GM18517 (cell line): Measurements from ENCODE around the gene PTPRS.

Experiments
- ATAC-seq: cut with Tn5 transposase; IDR thresholded peaks from one replicate; pipeline ENCODE4 v1.9.1; 2021; ENCODE audit warnings: mild to moderate bottlenecking, moderate library complexity; ENCODE audit not compliant: unreplicated experiment

The PTPRS gene

DNA sequence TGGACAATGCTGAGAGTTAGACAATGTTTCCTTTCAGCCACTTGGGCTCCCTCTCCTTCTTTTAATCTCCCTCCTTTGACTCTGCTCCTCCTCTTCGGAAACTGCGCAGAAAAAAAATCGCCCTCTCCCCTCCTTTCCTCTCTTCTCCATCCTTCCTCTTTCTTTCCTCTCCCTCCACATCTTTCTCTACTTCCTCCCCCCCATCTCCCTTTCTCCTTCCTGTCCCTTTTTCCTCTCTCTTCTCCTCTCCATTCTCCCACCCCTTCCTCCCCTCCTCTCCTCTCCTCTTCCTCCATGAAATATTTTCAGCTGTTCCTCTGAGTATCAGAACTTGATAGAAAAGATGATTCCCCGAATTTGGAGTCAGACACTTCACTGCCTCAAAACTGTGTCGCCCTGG lies 15.1 kb upstream of the PTPRS start:
- ATAC-seq: no peak

DNA sequence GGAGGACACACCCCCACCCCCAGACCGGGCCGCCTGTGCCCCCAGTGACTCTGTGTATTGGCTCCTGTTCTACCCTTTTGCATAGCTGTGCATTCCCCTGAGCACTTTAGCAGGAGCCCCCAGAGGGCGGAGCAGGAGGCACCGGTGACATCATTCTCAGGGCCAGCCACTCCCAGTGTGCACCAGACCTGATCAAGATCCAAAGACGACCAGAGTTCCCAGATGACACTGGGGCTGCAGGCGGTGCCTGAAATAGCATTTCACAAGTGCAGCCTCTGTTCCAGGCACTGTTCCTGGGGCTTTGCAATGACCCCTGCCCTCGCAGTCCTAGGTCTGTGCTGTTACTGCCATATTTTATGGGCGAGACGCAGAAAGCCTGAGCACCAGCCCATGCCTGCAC lies 14.5 kb upstream of the PTPRS start:
- ATAC-seq: no peak

DNA sequence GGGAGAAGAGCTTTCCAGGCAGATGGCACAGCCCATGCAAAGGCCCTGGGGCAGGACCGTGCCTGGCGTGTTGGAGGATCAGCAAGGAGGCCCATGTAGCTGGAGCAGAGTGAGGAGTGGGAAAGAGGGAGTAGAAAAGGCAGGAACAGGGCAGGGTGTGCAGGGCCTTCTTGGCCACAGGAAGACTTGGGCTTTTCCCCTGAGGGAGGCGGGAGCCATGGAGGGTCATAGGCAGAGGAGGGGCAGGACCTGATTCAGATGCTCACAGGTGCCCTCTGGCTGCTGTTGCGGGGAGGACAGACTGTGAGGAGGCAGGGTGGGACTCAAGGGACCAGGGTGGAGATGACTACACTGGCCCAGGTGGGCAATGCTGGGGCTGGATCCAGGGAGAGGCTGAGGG lies 13.8 kb upstream of the PTPRS start:
- ATAC-seq: no peak

DNA sequence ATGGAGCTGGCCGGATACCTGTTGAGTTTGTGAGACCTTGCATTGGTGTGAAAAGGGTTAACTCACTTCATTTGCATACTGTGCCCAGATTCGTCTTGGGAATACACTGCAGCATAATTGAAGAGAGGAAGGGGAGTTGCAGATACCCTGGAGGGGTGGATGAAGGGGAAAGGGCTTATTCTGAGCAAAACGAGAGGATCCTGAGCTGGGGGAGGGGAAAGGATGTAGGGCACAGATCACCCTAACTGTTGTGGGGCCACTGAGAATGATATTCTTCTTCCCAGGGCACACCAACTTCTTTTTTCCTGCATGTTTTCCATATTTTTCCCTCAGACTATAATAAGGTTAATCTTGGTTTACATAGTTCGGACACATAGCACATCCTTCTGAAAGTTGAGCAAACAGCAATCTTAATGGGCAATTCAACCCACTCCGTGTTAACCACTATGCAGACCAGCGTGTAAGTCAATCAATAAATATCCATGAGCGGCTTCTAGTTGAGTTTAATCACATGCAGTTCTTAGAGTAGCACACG lies 11.7 kb upstream of the PTPRS start:
- ATAC-seq: no peak

DNA sequence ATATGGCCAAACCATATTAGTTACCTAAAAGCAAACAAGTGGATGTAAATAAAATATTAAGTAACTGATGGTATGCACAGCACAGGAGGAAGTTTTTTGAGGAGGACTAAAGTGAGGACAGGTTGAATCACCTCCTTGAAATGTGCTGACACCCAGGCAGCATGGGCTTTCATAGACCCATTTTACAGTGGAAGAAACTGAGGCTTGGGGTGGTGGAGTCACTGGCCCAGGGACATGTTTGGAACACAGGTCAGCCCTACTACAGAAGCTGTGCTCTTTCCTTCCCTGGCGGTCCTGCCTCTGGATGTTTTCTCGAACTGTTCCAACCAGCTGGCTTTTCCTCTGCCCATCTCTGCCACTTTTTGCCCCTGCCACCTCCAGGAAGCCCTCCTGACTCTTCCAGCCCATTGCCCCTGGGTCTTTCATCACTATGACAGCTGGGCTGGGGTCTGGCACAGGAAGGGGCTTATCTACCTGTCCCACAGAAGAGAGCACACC lies 11.2 kb upstream of the PTPRS start:
- no peak for ATAC-seq

DNA sequence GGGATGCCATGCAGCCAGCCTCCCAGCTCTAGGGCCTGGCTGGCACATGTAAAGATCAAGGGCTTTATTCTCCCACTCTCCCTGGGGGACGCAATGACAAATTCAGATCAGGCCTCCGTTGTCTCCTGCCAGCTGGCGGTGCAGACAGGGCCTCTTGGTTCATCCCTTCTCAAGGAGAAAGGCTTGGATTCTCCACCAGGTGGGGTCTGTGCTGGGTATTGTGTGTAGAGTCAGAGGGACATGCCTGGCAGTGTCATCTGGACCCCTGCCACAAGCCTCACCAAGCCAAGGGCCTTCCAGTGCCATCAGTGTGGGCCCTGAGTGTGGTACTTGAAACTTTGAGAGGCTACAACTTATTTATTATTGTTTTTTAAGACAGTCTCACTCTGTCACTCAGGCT lies 8.4 kb upstream of the PTPRS start:
- ATAC-seq: no peak

DNA sequence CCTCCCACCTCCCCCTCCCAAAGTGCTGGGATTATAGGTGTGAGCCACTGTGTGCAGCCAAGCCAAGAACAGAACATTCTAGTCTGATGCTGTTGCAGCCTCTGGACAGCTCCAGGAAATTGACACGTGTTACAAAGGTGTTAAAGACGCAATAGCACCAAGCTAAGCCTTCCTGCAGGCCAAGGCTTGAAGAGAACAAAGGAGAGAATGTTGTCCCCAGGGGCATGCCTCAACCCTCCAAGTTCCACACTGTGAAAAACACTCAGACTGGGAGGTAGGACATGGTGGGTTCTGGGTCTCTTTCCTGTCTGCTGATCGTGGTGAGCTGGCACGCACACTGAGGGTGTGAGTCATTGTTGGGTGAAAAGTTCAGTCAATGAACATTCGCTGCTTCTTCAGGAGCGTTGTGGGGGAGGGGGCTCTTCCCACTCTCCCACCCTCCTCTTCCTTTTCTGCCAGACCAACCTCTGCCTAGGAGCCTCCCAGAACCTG lies 5.3 kb upstream of the PTPRS start:
- ATAC-seq: no peak

DNA sequence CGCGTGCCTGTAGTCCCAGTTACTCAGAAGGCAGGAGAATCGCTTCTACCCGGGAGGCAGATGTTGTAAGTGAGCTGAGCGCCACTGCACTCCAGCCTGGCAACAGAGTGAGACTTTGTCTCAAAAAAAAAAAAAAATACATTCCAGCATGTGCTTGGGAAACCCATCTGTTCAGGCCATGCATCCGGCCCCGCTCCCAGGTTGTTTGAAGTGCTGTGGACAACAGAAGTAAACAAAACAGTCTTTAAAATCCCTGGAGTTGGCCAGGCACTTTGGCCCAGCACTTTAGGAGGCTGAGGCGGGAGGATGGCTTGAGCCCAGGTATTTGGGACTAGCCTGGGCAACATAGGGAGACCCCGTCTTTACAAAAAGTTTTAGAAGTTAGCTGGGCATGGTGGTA lies 3.2 kb upstream of the PTPRS start:
- ATAC-seq: no peak

DNA sequence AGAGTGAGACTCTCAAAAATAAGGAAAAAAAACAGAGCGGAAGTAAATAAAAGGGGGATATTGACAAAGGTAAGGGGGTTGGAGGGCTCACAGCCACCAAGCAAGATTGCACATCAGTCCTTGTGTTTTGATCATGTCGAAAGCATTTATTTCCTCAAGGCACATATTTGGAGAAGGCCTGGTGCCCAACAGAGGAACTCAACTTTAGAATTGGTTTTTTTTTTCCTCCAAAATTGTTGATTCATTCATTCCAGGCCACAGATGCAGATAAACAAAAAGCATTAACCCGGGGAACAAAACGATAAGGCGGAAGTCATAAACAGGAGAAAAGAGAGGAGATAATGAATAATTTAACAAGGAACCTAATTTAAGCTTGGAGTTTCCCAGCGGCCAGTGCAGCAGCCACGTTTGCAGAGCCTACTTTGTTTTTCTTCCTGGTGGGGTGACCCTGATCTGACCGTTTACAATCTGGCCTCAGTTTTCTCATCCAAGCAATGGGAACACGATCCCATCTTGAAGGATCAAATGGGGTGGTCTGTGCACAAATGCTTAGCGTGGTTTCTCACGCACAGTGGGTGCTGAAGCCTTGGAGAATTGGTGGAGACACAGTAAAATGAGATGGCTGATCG lies 2.1 kb upstream of the PTPRS start:
- no peak for ATAC-seq

DNA sequence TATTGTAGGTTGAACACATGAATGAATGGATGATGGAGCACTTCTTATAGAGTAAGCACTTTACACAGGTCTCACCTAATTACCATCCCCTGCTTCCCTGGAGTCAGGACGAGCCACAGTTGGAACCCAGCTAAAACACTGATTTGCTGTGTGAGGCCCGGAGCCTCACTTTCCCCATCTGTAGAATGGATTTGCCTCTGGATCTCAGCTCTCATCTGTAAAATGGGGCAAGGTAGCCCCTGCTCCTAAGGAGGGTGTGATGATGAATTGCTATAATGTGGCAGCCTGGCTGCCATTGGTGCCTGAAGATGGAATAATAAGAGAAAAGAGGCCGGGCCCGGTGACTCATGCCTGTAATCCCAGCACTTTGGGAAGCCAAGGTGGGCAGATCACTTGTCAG lies 1.4 kb upstream of the PTPRS start:
- ATAC-seq: no peak

DNA sequence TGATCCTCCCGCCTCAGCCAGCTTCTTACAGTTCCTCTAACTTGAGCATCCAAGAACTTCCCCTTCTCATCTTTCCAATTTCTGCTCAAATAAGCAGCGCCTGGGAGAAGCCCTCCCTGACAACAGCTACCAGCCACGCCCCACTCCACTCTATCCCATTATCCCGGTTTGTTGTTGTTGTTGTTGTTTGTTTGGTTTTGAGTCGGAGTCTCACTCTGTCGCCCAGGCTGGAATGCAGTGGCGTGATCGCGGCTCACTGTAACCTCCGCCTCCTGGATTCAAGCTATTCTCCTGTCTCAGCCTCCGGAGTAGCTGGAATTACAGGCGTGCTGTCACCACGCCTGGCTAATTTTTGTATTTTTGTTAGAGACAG lies 822 bp upstream of the PTPRS start:
- no peak for ATAC-seq

DNA sequence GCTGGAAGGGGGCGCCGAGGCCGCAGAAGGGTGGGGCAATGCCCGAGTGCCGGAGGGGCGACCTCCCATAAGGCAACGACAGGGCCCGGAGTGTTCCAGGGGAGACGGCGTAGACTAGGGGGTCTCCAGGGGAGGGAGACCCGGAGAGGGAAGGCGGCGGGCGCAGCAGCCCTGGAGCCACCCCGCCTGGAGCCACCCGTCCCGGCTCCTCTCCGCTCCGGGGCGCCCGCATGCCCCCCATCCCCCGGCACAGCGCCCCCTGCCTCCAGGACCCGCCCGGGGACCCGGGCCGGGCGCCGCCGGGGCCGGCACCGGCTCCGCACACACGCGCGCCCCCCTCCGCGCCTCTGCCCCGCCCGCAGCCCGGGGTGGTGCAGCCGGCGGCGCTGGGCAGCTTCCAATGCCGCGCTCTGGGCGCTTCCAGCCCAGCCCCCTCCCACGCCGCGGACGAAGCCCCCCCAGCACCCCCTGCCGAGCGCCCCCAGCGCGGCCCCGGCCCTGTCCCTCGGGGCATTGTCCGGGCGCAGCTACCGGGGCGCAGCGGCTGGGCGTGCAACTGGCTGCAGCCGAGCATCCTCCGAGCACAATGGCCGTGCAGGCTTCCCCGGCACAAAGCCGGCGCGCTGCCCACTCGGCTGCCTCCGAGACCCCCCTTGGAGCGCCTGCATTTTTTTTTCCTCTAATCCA lies 519 bp downstream of the PTPRS start:
- no peak for ATAC-seq

DNA sequence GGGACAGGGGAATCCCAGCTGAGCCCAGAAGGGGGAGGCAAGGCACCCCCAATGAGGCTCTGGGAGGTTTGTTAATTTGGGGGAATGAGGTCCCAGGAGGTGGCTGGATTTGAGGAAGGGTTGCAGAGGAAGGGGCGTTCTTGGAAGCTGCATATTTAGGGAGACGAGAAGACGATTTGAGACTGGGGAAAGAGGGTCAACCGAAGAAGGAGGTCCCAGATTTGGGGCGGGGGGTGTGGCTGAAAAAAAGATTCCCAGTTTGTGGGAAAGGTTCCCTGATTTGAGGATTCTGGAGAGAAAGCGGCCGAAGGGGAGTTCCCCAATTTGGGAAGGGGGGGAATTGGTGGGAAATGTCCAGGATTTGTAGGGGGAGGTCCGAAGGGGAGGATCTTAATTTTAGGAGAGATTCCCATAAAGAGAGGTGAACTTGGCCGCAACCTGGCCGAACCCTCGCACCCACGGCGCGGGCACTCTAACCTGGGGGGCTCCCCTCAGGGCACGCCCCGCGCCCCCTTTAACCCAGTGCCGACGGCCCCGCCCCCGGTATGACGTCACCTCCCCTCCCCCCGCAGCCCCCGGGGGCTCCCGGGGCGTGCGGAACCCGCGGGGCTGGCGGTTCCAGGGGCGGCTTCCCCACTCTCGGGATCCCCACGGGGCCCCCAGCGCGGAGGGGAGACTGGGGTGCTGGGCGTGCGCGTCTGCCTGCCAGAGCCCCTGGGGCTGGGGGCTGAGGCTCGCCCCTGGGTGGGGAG lies 1.2 kb downstream of the PTPRS start:
- ATAC-seq: no peak

DNA sequence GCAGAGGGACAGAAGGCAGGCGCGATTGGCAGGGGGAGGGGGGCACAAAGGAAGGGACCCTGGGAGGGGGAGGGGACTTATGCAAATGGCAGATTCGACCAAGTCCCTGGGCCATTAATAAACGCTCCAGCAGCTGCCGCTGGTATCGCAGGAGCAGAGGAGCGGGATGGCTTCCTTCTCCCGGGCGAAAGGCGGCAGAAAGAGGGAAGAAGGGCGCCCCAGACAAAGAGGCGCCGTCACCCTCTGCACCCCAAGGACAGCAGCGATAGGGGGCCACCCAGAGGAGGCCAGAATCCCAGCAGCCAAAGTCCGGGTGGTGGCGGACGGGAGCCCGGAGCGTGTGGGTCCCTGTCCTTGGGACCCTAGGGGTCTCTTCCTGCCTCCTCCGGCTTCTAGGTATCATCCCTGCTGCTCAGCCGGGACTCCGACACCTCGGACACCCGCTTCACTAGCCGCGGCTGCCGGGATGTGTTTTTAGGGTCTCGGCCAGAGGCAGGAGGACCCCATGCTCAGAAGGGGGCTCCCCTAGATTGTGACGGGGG lies 1.9 kb downstream of the PTPRS start:
- ATAC-seq: no peak

DNA sequence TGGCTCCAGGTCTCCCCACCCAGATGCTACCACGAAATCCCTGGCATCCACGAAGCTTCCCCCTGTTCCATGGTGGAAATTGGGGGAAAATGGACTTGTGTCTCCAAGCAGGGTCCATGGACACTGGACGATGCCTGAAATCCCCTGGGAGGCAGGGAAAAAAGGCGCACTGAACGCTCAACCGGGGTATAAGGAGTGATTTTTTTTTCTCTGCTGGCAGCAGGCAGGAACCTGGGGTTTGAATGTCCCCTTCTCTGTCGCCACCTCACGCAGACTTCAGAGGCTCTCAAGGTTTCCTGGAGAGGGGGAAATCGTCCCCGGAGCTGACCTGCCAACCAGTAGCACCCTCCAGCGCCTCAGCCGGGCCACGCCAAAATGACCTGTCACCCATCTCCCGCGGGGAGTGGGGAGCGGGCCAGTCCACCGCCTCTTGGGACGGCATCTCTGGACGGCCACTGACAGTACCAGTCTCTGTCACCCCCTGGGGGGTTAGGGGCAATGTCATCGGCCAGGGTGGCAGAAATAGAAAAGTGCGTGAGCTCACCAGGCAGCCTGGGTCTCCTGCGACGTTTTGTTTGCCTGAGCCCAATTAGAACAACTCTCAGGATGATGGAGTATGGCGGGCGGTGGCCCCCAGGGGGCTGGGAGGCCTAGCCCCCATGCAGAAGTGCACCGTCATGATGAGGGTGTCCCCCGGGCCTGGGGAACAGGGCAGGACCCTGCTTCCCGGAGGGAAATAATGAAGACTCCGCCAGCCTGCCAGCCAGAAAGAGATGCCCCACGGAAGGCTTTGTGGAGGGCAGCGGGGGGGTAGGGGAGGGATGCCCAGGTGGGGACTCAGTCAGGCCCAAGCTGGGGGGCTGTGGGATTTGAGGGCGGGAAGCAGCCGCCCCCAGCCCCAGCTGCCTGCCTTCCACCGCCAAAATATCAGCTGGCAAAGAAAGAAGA lies 2.6 kb downstream of the PTPRS start:
- ATAC-seq: no peak

DNA sequence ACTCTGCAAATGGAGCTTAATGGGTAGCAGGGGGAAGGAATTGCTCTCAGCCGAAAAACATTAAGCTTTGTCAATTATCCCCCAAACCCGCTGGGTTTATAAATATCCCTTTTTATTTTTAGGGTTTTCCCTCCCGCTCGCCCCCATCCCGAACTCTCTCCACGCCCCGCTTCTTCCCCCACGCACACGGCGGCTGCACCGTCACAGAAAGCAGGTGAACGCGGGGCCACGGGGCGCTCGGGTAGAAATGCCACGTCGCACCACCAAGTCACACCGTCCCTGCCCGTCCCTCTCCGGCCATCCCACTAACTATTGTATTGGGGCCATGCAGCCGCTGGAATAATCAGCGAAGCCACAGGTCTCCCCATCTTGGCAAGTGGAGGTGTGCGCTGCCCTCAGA lies 3.5 kb downstream of the PTPRS start:
- ATAC-seq: no peak

DNA sequence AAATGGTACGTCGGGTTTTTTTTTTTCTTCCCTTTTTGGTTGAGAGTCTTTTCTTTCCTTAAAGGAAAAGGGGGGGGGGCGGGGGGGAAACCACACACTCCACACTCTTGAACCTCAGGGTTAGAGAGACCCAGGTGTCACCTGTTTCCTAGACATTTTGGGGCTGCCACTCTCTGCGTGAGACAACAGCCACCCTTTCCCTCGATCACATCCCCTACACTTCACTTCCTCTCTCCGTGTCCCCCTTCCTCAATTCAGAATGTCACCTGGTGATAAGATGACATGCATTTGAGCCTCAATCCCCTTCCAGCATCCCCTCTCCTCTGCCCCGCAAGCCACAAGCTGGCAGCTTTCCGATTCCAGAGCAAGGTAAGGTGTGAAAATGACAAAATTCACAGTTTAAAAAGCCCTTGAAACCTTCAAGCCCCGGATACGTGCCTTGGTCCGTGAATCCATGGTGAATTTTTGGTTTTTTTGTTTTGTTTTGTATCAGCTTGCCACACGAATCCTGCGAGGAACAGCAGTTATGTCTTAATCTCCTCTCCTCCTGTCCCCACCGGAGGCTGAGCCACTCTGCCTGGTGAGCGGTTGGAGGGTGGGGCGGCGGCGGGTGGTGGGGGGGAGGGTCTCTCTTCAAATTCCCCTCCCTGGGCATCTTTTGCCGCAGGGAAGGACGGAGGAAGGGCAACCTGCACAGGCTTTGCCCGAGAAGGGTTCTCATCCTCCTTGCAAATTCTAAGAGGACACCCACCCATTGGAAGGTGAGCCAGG lies 4.2 kb downstream of the PTPRS start:
- no peak for ATAC-seq

DNA sequence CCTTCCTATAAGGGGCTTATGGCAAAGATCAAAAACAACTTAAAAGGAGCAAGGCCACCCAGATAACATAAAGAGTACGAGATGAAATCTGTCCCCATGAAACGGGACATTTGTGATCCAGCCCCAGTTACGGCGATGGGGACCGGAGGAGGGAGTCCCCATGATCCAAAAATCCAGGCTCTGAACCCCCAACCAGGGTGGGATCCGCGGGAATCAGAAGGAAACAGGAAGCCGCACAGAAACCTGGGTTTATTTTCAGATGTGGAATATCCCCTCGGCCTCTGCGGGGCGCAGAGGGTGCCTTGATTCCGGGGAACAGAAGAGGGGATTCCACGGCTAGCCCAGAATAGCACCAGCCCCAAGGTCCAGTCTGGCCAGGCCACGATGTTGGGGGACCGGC lies 5.0 kb downstream of the PTPRS start:
- no peak for ATAC-seq

DNA sequence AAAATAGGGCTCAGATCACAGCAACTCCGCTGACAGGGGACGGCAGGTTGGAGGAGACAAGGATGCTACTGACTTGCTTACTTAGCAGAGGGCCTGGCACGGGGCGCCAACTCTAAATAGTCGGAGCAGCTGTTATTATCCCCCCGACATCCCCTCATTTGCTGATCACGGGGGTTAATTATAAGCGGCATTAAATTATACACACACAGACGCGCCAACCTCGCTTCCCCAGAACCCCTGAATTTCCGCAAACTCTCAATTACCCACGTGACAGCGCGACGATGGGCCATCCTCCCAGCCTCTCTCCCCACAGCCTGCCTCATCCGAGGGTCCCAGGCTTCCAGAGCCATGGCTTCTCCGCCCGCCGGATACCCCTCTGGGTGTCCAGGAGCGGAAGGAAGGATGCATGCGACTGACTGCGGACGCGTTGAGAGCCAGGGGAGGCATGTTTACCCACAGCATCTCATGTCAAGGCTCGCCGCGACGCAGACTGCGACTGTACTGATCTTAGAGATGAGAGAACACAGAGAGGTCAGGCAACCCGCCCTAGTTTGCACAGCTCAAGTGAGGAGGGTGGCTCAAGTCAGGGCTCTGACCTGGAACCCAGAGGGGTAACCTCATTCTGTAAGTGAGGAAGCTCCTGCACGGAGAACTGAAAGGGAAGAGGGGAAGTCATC lies 5.7 kb downstream of the PTPRS start:
- no peak for ATAC-seq
